Measurements from ENCODE around the gene ALOX12B. TPM values are rescaled to one million over a fixed set of nuclear protein-coding genes. Genes with fewer than 3 reads are reported as not detected.

ALOX12B gene
- total and polyA plus RNA-seq, 2 experiments from 2014 or later = 0.16 to 1.4 TPM

DNA sequence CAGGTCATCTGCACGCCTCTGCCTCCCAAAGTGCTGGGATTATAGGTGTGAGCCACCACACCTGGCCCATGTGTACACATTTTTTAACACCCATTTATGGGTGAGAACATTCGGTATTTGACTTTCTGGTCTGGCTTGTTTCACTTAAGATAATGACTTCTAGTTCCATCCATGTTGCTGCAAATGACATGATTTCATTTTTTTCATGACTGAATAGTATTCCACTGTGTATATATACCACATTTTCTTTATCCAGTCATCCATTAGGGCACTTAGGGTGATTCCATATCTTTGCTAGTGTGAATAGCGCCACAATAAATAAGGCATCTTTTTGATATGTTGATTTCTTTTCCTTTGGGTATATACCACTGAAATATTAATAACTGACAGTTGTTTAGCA, 5.6 kb downstream of the ALOX12B start (continued):
- TF ChIP-seq CTCF (conservative IDR thresholded peaks at IDR 0.05; ENCODE audit: low read depth in 2 of 2) (no peak), ZNF114 (CRISPR knock-in tag; IDR thresholded peaks at IDR 0.05) (no peak), CREB1 (CRISPR knock-in tag; IDR thresholded peaks at IDR 0.05; ENCODE audit: low read depth) (no peak), STAT1 (IDR thresholded peaks at IDR 0.05; ENCODE audit: unreplicated experiment) (no peak), POLR2AphosphoS5 (IDR thresholded peaks at IDR 0.05; ENCODE audit: low read depth) (no peak), EZH2phosphoT487 (IDR thresholded peaks at IDR 0.05; ENCODE audit: unreplicated experiment) (no peak), JUNB (IDR thresholded peaks at IDR 0.05; ENCODE audit: unreplicated experiment) (no peak), REST (IDR thresholded peaks at IDR 0.05; ENCODE audit: unreplicated experiment) (no peak), NANOG (IDR thresholded peaks at IDR 0.05; ENCODE audit: borderline replicate concordance) (no peak)
- TF ChIP-seq, protein P1, sequence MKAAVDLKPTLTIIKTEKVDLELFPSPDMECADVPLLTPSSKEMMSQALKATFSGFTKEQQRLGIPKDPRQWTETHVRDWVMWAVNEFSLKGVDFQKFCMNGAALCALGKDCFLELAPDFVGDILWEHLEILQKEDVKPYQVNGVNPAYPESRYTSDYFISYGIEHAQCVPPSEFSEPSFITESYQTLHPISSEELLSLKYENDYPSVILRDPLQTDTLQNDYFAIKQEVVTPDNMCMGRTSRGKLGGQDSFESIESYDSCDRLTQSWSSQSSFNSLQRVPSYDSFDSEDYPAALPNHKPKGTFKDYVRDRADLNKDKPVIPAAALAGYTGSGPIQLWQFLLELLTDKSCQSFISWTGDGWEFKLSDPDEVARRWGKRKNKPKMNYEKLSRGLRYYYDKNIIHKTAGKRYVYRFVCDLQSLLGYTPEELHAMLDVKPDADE (IDR thresholded peaks at IDR 0.05) = no peak

DNA sequence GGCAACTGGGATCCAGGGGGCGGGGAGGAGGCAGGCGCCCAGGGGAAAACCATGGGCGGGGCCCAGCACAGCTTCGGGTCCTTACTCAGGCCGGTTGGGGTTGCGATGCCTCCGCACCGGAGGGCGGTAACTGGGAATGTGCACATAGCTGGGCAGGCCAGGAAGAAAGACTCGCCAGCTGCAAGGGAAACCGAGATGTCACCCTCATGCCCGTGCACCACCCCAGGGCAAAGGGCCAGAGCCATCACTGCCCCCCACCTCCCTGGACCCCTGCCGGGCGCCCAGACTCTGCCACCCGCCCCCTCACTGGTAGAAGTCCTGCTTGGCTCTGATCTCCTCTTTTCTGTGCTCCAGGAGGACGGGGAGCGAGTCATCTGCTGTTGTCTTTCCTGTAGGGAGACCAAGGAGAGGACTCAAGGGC, 6.7 kb downstream of the ALOX12B start:
- peak; percentile 28 for ATAC-seq
- H3K4me3 Mint-ChIP-seq = peak overlapping the region; percentile 88

More for the DNA sequence above, 6.7 kb downstream of the ALOX12B start:
- Histone ChIP-seq H3K4me2 (peak overlapping the region; percentile 95), H3K27ac (ENCODE audit: low read depth) (no peak overlapping the region), H3K79me2 (replicated peaks; ENCODE audit: insufficient read depth) (no peaks in the 10 kb centered on the region), H3K4me1 (ENCODE audit: insufficient read depth) (peaks cover 10% of the 10 kb centered on the region; the same call in 1 of the 2 replicates), H2AFZ (no peak overlapping the region), H3K36me3 (ENCODE audit: insufficient read depth) (no peaks in the 10 kb centered on the region), H4K20me1 (replicated peaks; ENCODE audit: insufficient read depth) (0 out of 2 replicates have a peak, but pooled peaks cover 5% of the 10 kb centered on the region), H3K27me3 (ENCODE audit: insufficient read depth) (peaks cover 69% of the 10 kb centered on the region), H3K4me3 (peak overlapping the region; percentile 89), H3F3A (replicated peaks; ENCODE audit: low read depth) (no peaks in the 10 kb centered on the region), H3K9me2 (ENCODE audit: insufficient read depth) (no peaks in the 10 kb centered on the region)
- no peak for TF ChIP-seq EZH2phosphoT487 (IDR thresholded peaks at IDR 0.05; ENCODE audit: unreplicated experiment)
- peaks cover 6% of the 10 kb centered on the region; the same call in 2 of the 3 replicates for H3K4me1 Mint-ChIP-seq
- H3K36me3 Mint-ChIP-seq (ENCODE audit: low read depth) = peaks cover 2% of the 10 kb centered on the region; the same call in 1 of the 3 replicates
- DNase-seq (ENCODE audit: low spot score) = peak; percentile 49
- H3K27me3 Mint-ChIP-seq (ENCODE audit: insufficient read depth, low read depth, poor library complexity) = peaks cover 39% of the 10 kb centered on the region
- no peak overlapping the region for H3K27ac Mint-ChIP-seq
- peaks cover 5% of the 10 kb centered on the region; the same call in 2 of the 3 replicates for H3K9me3 Mint-ChIP-seq

All from GM23338 (cell line).